Amygdala (tissue), 56 donors: ENCODE measurements around the gene NRXN3.
"Not testable (repeated sequence)": the region's sequence is repeated elsewhere in the genome, so short reads cannot be mapped to it uniquely, and the experiment has no call there.

ENCODE experiments used
- DNase-seq, 56 donors: peaks; one replicate each; lab custom pipeline; 2025; lab: John Stamatoyannopoulos, UW

The NRXN3 gene

GRCh38 chr14:78543433-78543832 lies 373.3 kb downstream of the NRXN3 start:
- DNase-seq: no peak

GRCh38 chr14:78561074-78561473 lies 390.9 kb downstream of the NRXN3 start:
- no peak for DNase-seq

GRCh38 chr14:78566026-78566858 lies 396.1 kb downstream of the NRXN3 start:
- peak; percentile 6 to 92 (median 73) for DNase-seq

- no peak for DNase-seq
These were observed 396.6 kb downstream of the NRXN3 start for GRCh38 chr14:78566859-78567172.

GRCh38 chr14:78567343-78567742 lies 397.2 kb downstream of the NRXN3 start:
- no peak for DNase-seq

- DNase-seq: not testable (repeated sequence)
These were observed 403.6 kb downstream of the NRXN3 start for GRCh38 chr14:78573736-78574135.

- no peak for DNase-seq
These were observed 406.4 kb downstream of the NRXN3 start for GRCh38 chr14:78576437-78577166.

GRCh38 chr14:78581229-78581628 lies 411.1 kb downstream of the NRXN3 start:
- DNase-seq: no peak

- DNase-seq: no peak
These were observed 416.5 kb downstream of the NRXN3 start for GRCh38 chr14:78586681-78587080.

GRCh38 chr14:78588906-78589305 lies 418.7 kb downstream of the NRXN3 start:
- no peak for DNase-seq

GRCh38 chr14:78592616-78593219 lies 422.5 kb downstream of the NRXN3 start:
- no peak for DNase-seq

- DNase-seq: peak in 17 of 56 donors; percentile 2 to 52 (median 20)
These were observed 423.8 kb downstream of the NRXN3 start for GRCh38 chr14:78593949-78594348.

GRCh38 chr14:78595797-78596196 lies 425.6 kb downstream of the NRXN3 start:
- DNase-seq: peak in 1 of 56 donors; percentile 7

GRCh38 chr14:78598046-78598920 lies 428.1 kb downstream of the NRXN3 start:
- peak in 49 of 56 donors; percentile 1 to 66 (median 32) for DNase-seq

GRCh38 chr14:78605025-78605762 lies 435.0 kb downstream of the NRXN3 start:
- no peak for DNase-seq

GRCh38 chr14:78605897-78606500 lies 435.8 kb downstream of the NRXN3 start:
- no peak for DNase-seq

GRCh38 chr14:78608998-78609787 lies 439.0 kb downstream of the NRXN3 start:
- no peak for DNase-seq

- DNase-seq: no peak
These were observed 440.8 kb downstream of the NRXN3 start for GRCh38 chr14:78610994-78611393.
